ENCODE measurements around the gene CTTNBP2.

DNA sequence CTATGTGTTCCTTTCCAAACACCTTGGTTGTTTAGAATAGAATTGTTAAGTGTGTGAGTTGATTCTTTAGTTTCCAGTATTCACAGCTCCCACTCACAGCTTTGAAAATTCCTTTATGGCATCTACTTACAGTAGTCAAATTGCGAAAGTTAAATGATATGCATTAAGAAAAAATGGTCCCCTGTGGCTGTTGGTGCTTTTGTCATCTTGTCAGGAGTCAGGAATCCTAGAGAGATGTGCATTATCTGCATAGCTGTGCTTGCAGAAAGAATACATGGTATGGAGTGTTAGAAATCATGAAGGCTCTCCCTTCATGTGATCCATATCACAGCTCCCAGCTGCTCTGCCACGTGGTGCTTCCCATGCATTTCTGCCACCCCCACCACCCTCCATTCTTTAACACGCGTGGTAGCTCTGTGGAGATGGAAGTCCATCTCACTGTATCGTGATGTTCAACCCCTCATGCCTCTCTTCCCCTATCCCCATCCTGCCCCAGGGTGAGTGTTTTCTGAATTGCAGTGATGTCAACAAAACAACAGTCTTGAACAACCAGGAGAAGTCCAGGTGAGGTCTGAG, 29.2 kb upstream of the CTTNBP2 start:
- TF ChIP-seq, protein P1, sequence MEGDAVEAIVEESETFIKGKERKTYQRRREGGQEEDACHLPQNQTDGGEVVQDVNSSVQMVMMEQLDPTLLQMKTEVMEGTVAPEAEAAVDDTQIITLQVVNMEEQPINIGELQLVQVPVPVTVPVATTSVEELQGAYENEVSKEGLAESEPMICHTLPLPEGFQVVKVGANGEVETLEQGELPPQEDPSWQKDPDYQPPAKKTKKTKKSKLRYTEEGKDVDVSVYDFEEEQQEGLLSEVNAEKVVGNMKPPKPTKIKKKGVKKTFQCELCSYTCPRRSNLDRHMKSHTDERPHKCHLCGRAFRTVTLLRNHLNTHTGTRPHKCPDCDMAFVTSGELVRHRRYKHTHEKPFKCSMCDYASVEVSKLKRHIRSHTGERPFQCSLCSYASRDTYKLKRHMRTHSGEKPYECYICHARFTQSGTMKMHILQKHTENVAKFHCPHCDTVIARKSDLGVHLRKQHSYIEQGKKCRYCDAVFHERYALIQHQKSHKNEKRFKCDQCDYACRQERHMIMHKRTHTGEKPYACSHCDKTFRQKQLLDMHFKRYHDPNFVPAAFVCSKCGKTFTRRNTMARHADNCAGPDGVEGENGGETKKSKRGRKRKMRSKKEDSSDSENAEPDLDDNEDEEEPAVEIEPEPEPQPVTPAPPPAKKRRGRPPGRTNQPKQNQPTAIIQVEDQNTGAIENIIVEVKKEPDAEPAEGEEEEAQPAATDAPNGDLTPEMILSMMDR (IDR thresholded peaks at IDR 0.05; ENCODE audit: insufficient read depth, low read length, poor library complexity, severe bottlenecking): no peak
- TF ChIP-seq EZH2phosphoT487 (conservative IDR thresholded peaks at IDR 0.05; ENCODE audit: low read length): no peak
